SK-N-MC (cell line): ENCODE measurements around the gene HECTD4.

Experiments used
- EZH2 ChIP-seq: fragments of 200-600 bp; sonication (generic); IDR thresholded peaks from one replicate; pipeline ENCODE4 v1.6.1; 2017; ENCODE audit warnings: antibody characterized with exemption
- POLR2AphosphoS5 ChIP-seq: IDR thresholded peaks from 2 replicates; pipeline ENCODE4 v1.6.1; 2012; ENCODE audit warnings: mild to moderate bottlenecking, low read depth, low read length, borderline replicate concordance

DNA sequence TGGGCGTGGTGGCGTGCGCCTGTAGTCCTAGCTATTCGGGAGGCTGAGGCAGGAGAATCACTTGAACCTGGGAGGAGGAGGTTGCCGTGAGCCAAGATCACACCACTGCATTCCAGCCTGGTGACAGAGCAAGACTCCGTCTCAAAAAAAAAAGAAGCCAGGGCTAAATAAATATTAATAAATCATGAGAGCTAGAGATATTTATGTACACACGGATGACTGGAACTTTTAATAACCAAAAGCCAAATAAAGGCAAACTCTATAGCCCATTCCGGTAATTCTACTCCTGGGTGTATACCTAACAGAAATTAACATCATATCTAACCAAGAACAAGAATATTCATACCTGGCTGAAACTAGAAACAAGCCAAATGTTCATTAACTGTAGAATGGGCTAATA lies 264.5 kb downstream of the HECTD4 start:
- TF ChIP-seq POLR2AphosphoS5 (no peak), EZH2 (no peak)
